ENCODE measurements around the gene SAMD4A.

SAMD4A gene

GRCh38 chr14:54708982-54709381, 142.1 kb downstream of the SAMD4A start:
- no peak for FAIRE-seq

- no peak for FAIRE-seq
Measured at GRCh38 chr14:54709444-54709843, 142.5 kb downstream of the SAMD4A start.

GRCh38 chr14:54709867-54710266, 142.9 kb downstream of the SAMD4A start:
- no peak for FAIRE-seq

GRCh38 chr14:54711312-54711711, 144.4 kb downstream of the SAMD4A start:
- FAIRE-seq, result no peak

- FAIRE-seq, result no peak
Measured at GRCh38 chr14:54711812-54712464, 145.0 kb downstream of the SAMD4A start.

GRCh38 chr14:54712465-54713200, 145.7 kb downstream of the SAMD4A start:
- FAIRE-seq, result no peak

GRCh38 chr14:54713379-54713778, 146.5 kb downstream of the SAMD4A start:
- FAIRE-seq, result no peak

GRCh38 chr14:54715239-54715638, 148.3 kb downstream of the SAMD4A start:
- FAIRE-seq, result no peak

- no peak for FAIRE-seq
Measured at GRCh38 chr14:54715811-54716210, 148.9 kb downstream of the SAMD4A start.

GRCh38 chr14:54716862-54717261, 149.9 kb downstream of the SAMD4A start:
- no peak for FAIRE-seq

- no peak for FAIRE-seq
Measured at GRCh38 chr14:54718046-54718445, 151.1 kb downstream of the SAMD4A start.

- FAIRE-seq, result no peak
Measured at GRCh38 chr14:54719406-54719805, 152.5 kb downstream of the SAMD4A start.

GRCh38 chr14:54722791-54723432, 156.0 kb downstream of the SAMD4A start:
- FAIRE-seq, result no peak

- FAIRE-seq, result no peak
Measured at GRCh38 chr14:54724123-54724522, 157.2 kb downstream of the SAMD4A start.

- FAIRE-seq, result no peak
Measured at GRCh38 chr14:54724676-54725325, 157.9 kb downstream of the SAMD4A start.

GRCh38 chr14:54725998-54726397, 159.1 kb downstream of the SAMD4A start:
- no peak for FAIRE-seq

- FAIRE-seq, result no peak
Measured at GRCh38 chr14:54727929-54728328, 161.0 kb downstream of the SAMD4A start.

GRCh38 chr14:54728700-54729527, 162.0 kb downstream of the SAMD4A start:
- FAIRE-seq, result no peak

GRCh38 chr14:54730156-54730961, 163.4 kb downstream of the SAMD4A start:
- no peak for FAIRE-seq

GRCh38 chr14:54734966-54735365, 168.0 kb downstream of the SAMD4A start:
- FAIRE-seq, result no peak

- FAIRE-seq, result no peak
Measured at GRCh38 chr14:54735424-54735823, 168.5 kb downstream of the SAMD4A start.
